Skin of body (tissue), 2 donors: ENCODE measurements around the gene SEMA4B. TPM values are rescaled to one million over a fixed set of nuclear protein-coding genes. Genes with fewer than 3 reads are reported as not detected.
"Not testable (repeated sequence)": the region's sequence is repeated elsewhere in the genome, so short reads cannot be mapped to it uniquely, and the experiment has no call there.

ENCODE experiments used
- DNase-seq: peaks from one replicate; lab custom pipeline; 2025; lab: John Stamatoyannopoulos, UW
- total RNA-seq: library from RNA; depleted of rRNA; stranded (reverse); fragments of >200 nt; gene quantifications from one replicate; pipeline ENCODE4 v1.2.3, GENCODE V29; 2014

The SEMA4B gene
- total RNA-seq, 1 donor from 2014 or later, result 38.7 TPM

GRCh38 chr15:90178468-90179435, 22.4 kb upstream of the SEMA4B start:
- DNase-seq, result no peak

GRCh38 chr15:90181776-90182175, 19.4 kb upstream of the SEMA4B start:
- DNase-seq, result no peak

- no peak for DNase-seq
Observed at GRCh38 chr15:90184119-90184785, 16.9 kb upstream of the SEMA4B start.

GRCh38 chr15:90184786-90185704, 16.1 kb upstream of the SEMA4B start:
- no peak for DNase-seq

- no peak for DNase-seq
Observed at GRCh38 chr15:90187257-90187868, 13.8 kb upstream of the SEMA4B start.

- DNase-seq, result not testable (repeated sequence)
Observed at GRCh38 chr15:90188065-90188464, 13.1 kb upstream of the SEMA4B start.

GRCh38 chr15:90188914-90189748, 12.0 kb upstream of the SEMA4B start:
- DNase-seq, result no peak

GRCh38 chr15:90189781-90190467, 11.2 kb upstream of the SEMA4B start:
- DNase-seq, result no peak

- DNase-seq, result no peak
Observed at GRCh38 chr15:90190606-90191343, 10.4 kb upstream of the SEMA4B start.

- DNase-seq, result no peak
Observed at GRCh38 chr15:90191344-90191687, 9.8 kb upstream of the SEMA4B start.

- no peak for DNase-seq
Observed at GRCh38 chr15:90191794-90192509, 9.2 kb upstream of the SEMA4B start.

GRCh38 chr15:90192961-90193786, 8.0 kb upstream of the SEMA4B start:
- no peak for DNase-seq

- DNase-seq, result no peak
Observed at GRCh38 chr15:90194655-90195054, 6.5 kb upstream of the SEMA4B start.

- no peak for DNase-seq
Observed at GRCh38 chr15:90200534-90201129, 498 bp upstream of the SEMA4B start.

- no peak for DNase-seq
Observed at GRCh38 chr15:90201944-90202375, 830 bp downstream of the SEMA4B start.

- no peak for DNase-seq
Observed at GRCh38 chr15:90202929-90203328, 1.8 kb downstream of the SEMA4B start.

GRCh38 chr15:90203473-90203872, 2.3 kb downstream of the SEMA4B start:
- no peak for DNase-seq
